Midbrain (tissue), 1 donor: ENCODE results near the gene CELF1.

ENCODE experiments used
- DNase-seq: peaks from one replicate; lab custom pipeline; 2025; lab: John Stamatoyannopoulos, UW

CELF1 gene

GRCh38 chr11:47415949-47416472 lies 136.9 kb downstream of the CELF1 start:
- peak; percentile 30 for DNase-seq
